HL-60 (cell line): ENCODE results near the gene PBRM1.

Experiments used
- CTCF ChIP-seq: IDR thresholded peaks from one replicate; pipeline ENCODE4 v1.5.1; 2011; ENCODE audit warnings: low read length, control low read depth, inconsistent platforms; ENCODE audit not compliant: insufficient read depth
- GABPA ChIP-seq: IDR thresholded peaks from 2 replicates; pipeline ENCODE4 v1.6.1; 2012; ENCODE audit warnings: low read depth
- POLR2AphosphoS5 ChIP-seq: IDR thresholded peaks from 2 replicates; pipeline ENCODE4 v1.6.1; 2012; ENCODE audit warnings: low read depth
- REST ChIP-seq: IDR thresholded peaks from 2 replicates; pipeline ENCODE4 v1.6.1; 2012; ENCODE audit warnings: low read depth; ENCODE audit not compliant: insufficient replicate concordance

GRCh38 chr3:52655895-52656294 lies 29.8 kb downstream of the PBRM1 start:
- TF ChIP-seq CTCF = no peak
- no peak for TF ChIP-seq POLR2AphosphoS5
- TF ChIP-seq REST = no peak
- no peak for TF ChIP-seq GABPA
